NCI-H2081 (cell line): Measurements from ENCODE around the gene ATXN1.
"Not testable (repeated sequence)": the region's sequence is repeated elsewhere in the genome, so short reads cannot be mapped to it uniquely, and the experiment has no call there.

Experiments
- DNase-seq, 2 experiments: peaks; one replicate each; lab custom pipeline; 2025; lab: John Stamatoyannopoulos, UW

ATXN1 gene

DNA sequence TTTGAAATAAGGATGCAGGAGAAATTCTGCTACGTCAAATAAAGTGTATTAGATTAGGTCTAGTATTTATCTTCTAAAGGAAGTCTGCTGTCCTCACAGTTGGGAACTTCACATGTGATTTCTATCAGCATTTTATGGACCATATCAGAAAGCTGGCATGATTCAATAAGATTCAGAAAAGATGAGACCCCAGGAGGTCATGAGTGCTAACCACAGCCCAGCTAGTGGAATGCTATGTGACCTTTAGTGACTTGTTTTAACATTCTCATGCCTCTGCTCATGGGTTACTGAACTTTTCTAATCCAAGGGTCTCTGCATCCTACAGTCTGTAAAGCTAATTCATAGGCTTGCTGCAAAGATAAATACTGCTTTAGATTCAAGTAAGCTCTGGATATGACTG, 372.8 kb downstream of the ATXN1 start:
- no peak for DNase-seq

DNA sequence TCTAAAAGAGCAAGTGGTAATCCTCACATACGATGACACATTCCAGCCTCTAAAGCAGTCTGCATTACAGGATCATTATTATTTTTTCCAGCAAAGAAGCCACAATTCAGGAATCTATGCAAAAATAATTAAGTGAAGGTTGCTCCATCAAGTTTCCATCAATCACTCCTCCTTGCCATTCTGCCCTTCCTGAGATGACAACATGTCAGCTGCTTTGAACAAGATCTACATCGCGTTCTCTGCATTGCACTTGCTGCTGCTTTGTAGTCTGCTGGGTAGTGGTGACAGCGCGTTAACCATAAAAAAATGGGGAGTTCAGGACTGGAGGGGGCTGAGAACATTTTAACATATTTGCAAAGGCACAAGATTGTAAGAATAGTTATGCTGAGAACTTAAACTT, 375.2 kb downstream of the ATXN1 start:
- no peak for DNase-seq

DNA sequence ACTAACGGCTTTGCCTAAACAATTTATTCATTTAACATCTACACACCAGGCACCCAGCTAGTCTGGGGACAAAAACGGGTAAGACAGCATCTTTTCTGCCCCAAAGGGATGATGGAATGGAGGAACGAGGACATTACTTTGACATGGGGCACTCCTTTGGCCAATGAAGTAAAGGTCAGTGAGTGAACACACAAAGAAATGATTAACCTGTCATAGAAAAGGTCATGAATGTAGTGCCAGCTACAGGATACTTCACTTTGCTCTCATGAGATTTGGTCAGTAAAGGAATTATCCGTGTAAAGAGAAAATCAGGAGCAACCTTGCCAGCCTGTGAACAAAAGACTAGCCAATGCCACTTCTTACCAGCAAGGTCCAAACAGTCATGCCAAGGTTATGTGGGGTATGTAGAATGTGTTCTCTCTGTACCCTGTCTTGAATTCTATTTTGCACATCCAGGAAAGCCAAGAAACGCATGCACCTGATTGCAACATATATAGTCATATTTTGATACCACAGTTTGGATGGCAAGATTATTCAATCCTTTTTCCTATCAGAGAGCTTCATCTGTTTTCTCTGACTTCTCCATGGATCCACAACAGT, 377.6 kb downstream of the ATXN1 start:
- DNase-seq: no peak

DNA sequence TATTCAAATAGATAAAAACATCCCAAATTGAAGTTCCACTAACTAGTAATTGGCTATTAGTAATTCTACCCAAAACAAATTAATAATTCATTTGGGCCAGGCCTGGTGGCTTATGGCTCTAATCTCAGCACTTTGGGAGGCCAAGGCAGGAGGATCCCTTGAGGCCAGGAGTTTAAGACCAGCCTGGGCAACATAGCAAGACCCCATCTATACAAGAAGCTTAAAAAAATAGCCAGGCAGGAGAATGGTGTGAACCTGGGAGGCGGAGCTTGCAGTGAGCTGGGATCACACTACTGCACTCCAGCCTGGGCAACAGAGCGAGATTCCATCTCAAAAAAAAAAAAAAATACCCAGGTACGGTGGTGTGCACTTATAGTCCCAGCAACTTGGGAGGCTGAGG, 379.3 kb downstream of the ATXN1 start:
- not testable (repeated sequence) for DNase-seq

DNA sequence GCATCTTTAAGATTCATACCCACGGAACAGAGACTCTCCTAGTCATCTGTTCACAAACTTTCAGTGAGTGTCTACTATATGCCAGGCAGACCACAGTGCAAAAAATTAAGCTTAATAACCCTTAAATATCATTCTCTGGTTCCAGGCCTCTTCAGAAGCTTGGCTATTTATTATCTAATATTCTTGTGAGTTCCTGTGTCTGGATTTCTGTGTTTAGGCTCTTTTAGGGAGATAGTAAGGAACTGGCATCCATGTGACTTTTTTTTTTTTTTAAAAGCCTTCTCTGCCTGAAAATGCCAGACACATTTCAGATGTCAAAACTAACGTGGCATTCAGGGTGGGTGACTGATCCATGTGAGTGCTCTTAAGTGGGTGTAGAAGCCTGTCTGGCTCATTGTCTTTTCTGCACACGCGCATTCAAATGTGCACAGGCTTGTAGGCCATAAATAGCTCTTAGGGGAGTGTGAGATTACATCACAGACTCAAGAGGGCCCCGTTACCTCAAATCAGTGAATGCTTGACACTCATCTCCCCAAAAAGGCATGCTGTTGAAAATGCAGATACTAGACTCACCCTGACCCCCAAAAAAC, 380.9 kb downstream of the ATXN1 start:
- no peak for DNase-seq

DNA sequence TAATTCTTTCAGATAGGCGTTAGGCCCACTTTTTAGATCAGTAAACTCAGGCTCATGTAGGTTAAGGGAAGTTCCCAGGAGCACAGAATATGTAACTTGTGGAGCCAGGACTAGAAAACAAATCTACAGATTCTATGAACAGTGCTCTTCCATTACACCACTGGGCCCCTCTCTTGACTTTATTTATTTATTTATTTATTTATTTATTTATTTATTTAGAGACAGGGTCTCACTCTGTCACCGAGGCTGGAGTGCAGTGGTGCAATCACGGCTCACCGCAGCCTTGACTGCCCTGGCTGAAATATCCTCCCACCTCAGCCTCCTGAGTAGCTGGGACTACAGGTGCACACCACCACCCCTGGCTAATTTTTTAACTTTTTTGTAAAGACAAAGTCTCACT, 382.9 kb downstream of the ATXN1 start:
- not testable (repeated sequence) for DNase-seq

DNA sequence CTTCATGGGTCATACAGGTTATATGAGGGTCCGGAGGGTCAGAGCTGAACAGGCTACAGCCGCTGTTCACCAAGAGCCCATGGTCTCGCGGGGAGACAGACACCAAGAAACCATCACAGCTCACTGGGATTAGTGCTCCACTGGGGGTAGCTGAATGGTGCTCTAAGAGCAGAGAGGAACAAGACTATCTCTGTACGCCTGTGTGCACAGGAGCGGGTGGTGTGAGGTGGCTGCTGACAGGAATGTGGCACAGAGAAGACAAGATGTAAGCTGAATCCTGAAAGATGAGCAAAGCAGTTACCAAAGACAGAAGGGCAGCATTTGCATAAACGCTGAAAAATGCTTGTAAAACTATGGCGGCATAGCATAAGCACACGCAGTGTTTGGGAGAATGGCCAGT, 383.8 kb downstream of the ATXN1 start:
- no peak for DNase-seq

DNA sequence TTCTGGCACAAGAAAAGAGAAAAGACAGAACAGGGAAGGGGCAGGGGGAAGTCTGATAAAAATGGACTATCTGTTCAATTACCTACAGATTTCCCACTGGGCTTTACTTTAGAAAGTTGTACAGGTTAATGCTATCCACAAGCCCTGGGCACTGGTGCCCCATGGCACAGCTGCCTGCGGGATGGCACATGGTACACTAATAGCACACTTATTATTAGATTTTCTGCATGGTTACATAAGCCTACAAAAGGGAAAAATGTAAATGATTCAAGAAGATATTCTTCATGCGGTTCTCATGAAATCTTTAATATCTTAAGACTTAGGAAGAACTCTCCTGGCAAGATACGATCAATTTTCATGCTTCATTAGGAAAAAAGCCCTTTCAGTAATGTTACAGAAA, 385.4 kb downstream of the ATXN1 start:
- no peak for DNase-seq

DNA sequence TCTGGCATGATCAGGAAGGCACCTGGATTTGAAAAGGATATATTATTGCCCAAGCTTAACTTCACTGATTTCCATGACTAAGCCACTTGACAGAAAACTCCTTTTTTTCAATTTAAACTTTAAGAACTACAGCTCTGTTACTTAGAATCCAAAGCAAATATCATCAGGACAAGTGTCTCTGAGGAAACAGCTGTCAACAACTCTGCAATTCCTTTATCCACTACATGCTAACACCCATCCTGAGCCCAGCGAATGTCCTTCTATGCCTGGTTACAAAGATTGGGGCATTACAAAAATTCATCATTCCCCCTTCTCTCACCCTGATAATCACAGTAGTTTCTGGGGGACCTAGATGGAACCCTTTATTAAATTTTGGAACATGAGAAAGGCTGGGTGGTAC, 386.1 kb downstream of the ATXN1 start:
- DNase-seq: no peak

DNA sequence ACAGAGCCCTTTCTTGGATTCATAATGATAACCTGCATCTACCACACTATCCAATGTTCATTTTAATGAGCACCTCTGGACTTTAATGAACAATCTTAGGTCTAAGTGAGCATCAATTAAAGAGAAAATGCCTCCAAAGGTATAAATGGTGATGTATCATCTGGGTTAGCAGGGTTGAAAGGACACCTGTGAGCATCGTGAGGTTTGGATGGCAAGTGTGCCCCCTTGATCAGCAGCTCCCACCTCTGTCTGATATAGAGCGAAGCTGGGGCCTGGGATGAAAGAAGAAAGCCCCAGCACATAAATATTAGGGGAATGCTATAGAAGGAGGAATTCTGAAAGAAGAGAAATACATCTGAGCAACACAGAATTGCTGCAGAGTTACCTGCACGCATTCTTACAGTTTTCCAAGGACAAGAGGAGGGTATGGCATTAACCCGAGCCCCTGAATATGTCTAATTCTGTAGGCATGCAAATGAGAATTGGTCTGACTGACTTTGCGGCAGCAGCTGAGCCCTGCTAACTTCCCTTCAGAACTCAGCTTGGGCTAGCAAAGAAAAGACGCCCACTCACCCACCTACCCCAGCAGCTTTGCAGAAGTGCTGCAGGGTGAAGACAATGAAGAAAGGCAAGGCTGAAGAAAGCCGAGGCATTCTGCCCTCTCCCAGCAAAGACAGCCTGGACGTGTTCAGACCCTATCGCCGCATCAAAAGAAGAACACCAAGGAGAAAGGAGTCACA, 386.6 kb downstream of the ATXN1 start:
- DNase-seq: no peak

DNA sequence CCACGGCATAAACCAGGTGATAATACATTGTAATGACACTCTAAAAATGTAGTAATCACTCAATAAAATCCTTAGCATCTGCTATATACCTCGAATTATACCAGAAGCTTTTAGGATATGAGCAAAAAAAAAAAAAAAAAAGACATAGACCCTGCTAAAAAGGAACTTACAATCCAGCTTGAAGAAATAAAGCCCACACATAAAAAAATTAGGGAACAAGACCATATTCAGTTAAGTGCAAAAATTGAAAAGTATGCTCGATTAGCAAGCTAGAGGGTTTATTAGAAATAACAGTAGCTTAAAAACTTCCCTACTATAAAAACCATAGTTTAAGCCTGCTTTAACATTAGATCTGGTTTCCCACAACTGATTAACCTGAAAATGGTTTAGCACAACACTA, 387.2 kb downstream of the ATXN1 start:
- DNase-seq: no peak

DNA sequence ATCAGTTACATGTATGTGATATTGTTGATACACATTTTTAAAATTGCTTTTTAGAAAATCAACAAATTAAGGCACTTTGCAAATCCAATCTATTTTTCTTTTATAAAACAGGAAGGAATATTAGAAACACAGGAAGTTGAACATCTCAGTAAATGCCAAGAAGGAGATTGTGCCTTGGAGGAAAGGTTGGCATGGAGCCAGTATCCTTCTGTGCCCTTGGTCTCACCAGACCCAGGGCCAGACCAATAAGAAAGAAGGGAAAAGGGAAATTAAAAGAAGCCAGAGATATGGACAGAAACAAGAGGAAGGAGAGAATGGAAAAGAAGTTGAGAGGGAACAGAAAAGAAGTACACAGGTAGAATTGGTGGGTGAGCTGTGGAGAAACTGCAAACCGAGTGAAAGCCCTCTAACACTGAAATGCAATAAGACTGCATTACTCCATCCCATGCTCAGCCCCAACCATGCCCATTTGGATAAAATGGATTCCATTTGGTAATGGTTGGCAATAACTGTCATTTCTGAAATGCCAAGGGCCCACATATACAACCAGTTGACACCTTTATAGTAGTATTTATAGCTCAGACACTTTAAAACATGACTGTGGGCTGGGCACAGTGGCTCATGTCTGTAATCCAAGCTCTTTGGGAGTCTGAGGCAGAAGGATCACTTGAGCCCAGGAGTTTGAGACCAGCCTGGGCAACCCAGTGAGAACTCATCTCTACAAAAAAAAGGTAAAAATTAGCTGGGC, 389.1 kb downstream of the ATXN1 start:
- DNase-seq: no peak

DNA sequence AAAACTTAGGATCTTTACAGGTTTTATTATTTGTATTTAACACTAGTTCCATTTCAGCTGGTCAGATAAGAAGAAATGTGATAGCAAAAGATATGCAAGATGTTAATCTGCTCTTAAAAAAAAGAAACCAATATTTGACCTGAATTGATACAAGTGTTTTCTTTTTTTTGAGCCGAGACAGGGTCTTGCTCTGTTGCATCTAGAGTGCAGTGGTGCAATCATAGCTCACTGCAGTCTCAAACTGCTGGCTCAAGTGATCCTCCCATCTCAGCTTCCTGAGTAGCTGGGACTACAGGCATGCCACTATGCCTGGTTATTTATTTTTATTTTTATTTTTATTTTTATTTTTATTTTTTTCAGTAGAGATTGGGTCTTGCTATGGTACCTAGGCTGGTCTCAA, 389.9 kb downstream of the ATXN1 start:
- no peak for DNase-seq

DNA sequence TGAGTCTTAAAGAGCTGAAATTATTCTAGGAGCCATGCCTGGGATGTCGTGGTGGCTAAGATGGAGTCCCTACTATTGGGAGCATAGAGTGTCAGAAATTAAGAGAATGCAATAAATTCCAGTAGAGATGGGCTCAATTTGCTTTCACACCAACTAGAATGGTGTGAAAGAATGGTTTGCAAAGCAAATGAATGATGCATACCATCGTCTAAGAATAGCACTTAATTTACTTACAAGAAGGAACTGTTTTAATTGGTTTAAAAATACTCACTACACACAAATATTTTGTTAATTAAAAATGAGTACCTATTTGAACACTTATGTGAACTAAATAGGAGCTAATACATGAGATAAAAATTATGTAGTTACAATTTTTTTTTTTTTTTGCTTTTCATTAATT, 390.3 kb downstream of the ATXN1 start:
- DNase-seq: no peak

DNA sequence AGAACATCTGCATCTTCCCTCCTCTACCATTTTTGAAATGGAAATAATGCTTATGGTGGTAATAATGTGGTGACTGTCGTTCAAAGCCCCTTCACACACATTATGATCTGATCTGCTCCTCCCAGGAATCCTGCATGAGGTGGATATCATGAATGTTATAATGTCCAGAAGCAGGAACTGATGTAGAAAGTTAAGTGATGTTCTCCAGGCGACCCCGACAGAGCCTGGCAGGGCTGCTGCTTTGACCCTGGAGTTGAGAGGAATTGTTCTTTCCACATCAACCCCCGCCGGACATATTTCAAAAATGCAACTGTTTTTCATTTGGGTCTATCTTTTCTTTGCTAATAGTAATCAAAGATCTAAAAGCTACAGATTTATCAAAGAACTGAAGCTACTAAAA, 391.3 kb downstream of the ATXN1 start:
- DNase-seq: no peak

DNA sequence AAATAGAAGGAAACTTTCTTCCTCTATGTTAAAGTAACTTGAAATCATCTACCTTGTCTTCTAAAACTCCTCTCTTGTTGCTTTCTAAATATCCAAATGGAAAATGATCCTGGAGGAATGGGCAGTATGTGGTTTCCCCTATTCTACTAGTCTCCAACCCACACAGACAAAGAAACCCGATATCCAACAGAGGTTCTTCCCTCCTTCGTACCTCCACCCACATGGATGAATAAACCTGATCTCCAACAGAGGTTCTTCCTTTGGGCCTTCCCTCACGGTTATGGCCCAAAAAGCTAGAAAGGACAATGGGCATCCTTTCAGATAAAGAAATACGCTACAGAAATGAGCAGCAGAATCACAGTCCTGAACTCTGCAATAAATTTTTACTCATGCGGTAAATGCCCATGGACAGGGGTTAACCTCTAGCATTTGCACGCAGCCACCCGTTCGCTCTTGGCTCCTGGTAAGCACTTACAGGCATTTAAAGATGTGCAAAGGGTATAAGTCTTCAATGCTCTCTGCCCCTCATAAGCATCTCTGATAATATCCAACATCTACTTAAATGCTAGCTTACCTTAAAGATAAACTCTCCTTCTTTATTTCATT, 392.0 kb downstream of the ATXN1 start:
- no peak for DNase-seq

DNA sequence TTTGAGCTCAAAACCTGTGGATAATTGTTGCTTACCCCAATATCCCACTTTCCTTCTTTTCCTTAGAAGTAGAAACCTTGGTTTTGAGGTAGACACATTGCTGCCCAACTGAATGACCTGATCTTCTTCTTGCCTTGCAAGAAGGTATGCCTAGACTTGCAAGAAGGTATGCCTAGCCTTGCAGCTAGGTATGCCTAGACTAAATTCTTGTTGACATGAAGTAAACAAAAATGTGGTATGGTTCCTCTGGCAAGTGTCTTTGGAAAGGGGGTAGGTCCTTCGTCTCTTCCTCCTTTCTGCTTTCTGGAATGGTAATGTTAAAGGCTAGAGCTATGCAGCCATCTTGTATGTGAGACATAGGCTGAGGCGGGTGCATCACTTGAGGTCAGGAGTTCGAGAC, 393.7 kb downstream of the ATXN1 start:
- DNase-seq: no peak

DNA sequence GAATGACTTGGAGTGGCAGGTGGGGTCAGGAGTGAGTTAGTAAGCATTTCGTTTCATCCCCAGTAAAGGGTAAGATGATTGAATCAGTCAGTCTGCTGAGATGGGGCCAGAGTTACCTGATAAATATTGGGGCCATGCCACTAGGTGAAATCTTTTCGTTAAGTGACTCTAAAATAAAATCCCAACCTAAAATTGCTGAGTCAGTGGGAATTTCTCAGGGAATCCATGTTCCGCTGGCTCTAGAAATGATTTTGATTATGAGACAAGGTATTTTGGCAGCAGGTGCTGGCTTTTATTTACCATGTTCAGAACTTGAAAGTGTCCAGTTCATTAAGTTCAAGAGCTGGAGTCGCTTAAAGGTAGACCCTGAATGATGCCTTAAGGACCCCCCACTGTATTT, 397.5 kb downstream of the ATXN1 start:
- no peak for DNase-seq

DNA sequence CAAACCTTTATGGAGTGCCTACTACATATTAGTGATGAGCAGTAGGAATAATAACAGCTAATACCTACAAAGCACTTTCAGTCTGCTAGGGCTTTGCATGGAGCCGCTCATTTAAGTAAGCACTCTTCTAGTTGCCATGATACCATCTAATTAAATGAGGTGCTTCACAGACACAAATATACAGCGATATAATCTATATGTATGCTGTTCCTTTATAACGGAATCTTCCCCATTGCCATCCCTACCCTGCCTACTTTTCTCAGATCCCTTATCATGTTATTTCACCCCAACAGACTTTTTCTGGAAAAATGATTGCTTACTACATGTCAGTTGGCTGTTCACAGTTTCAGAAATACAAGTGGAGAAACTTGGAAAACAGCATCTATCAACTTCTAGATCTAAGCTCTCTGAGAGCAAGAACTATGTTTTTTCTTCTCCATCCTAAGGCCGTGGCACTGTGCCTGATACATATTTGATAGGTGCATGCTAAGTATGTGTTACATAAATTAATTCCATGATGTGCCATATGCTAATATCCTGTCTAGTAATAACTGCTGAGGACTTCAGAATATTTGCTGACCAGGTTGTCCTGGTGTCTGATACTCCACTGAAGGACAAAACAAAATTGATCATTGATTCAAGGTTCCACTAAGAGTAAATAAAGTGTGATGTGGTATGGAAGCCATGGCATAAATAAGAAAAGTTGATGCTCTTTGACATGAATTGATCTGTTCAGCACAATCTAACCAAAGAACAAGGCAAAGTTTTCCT, 398.3 kb downstream of the ATXN1 start:
- DNase-seq: no peak

DNA sequence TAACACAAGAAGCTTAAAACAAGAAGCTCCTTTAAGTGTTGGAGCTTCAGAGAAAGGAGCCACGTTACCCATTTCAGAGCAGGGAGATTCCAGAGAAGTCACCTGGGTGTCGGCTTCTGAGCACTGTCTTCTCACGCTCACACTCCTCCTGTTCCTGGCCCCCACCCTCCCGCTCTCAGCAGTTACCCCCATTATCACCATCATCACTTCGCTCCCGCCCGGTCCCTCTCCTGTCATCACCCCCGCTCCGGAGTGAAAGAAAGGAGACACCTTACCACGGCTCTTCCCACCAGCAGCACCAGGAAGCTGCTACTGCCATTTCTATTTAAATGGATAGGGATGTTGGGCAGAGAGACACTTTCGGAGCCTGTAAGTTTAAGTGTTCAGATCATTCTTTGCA, 399.0 kb downstream of the ATXN1 start:
- no peak for DNase-seq

DNA sequence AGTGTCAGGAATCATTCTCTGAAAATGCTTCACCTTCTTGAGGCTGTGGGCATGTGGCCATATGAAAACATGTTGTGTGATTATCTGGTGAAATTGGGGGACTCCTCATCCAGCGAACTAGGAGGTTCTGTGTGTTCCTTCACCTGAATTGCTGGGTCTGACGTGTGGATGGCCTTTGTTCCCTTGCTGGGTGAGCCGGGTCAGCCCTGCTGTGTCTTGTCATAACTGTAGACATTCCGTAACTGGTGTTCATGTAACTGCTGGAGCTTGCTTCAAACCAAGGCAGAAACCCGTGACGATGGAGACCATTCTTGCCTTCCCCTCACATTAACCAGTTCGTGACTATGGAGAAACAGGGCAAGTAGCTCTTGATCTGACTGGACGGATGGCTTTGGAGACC, 399.4 kb downstream of the ATXN1 start:
- DNase-seq: no peak

DNA sequence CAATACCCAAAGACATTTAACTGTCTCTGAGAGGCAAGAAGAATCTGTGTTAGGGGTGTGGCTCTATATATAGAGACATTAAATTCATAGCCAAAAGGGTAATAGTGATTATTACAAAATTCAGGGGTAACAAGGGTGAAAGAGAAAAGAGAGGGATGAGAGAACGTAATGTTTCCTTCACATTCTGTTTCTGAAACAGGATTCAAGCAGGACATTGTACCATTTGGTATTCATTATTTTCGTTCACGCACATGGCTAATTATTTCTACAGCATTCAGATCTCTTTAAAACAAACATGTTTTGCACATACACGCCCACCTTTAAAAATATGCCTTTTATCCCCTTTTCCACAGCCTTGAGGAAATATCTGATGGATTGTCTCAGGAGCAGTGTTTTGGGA, 400.1 kb downstream of the ATXN1 start:
- no peak for DNase-seq
